CD4-positive, alpha-beta T cell treated with Interleukin-6 at 100 ng/mL for 8 hours (primary cell): ENCODE measurements around the gene CNBD2.
A peak's percentile ranks its signal among the peaks of the same experiment; 100 is the strongest.
"Not testable (repeated sequence)": the region's sequence is repeated elsewhere in the genome, so short reads cannot be mapped to it uniquely, and the experiment has no call there.

ENCODE experiments used
- DNase-seq: peaks from one replicate; pipeline ENCODE4 v3.0.0-alpha.2; 2020; ENCODE audit warnings: mixed read lengths, low spot score

The CNBD2 gene

DNA sequence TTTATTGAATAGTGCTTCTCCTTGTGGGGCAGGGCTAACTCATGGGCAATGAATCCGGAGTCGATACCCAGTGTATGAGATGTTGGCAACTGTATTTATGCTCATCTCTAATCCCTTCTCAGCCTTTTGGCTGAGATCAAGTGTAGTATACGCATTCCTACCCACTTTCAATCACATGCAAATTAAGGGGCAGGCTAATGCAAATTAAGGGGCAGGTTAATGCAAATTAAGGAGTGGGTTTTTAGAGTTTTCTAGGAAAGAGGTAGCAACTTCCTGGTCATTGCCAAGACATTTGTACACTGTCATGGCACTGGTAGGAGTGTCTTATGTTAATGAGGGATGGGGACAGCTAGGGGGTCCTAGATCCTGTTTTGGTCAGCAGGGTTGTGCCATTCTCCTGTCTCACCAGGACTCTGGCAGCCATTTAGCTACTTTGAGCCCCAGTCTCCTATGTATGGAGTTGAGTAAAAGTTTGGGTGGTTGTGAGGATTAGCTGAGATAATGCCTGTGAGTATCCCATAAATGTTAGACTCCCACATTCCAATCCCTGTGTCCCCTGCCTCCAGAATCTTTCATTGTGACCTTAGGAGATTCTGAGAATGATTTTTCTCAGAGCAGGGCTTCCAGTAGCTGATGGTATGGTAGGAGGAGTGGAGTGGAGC lies at the start of gene CNBD2:
Gene CNBD2, plus strand, starts transcription at position 612 of the 662 bp plus-strand sequence. CDS start 173 bp downstream, outside the sequence.
- DNase-seq = no peak

DNA sequence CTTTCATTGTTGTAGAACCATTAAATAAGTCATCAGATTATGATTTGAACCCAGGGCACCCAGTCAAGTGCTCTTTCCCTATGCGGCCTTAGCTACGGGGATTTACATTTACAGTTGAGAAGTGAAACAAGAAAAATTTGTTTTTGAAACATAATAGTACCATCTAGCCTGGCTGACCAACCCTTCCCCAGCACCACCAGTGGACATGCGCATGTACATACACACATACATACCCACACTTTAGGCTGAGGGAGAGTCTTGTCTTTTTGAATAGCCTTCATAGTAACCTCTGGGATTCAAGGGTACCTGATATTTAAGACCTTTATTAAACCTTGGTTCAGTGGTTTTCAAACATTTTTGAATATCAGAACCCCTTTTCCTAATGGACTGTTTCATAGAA lies 47.9 kb upstream of the CNBD2 start:
- no peak for DNase-seq

DNA sequence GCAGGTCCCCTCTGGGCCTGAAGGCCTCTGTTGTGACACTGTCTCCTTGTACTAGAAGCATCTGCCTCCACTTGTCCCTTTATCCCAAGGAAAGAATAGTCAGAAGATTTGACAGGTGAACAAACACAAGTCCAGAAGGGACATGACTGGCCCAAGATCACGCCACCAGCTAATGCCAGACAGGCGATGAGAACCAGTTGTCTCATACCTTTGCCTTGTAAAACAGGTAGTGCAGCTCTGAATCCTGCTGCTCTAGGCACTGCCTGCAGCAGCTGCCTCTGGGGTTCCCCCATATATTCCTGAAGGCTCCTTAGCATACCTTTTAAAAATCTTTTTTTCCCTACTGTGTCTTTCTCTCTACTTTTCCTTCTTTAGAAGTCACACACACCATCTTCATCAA lies 39.1 kb upstream of the CNBD2 start:
- no peak for DNase-seq

DNA sequence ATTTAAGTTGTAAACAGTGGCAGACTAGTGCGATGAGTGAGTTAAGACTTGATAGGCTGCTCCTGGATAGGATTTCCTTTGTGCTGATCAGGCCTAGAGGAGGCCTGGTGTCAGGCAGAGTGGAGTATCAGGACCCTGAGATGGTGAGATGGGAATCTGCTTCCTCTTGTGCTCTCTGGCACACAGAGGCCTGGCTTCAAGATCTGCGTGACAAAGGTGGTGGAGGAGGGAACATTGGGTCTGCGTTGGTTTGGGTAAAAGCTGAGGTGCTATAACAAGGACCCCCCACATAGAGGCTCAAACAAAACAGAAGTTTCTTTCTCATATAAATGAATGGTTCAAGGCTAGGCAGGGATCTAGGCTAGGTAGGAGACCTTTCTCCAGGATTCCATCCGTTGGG lies 34.3 kb upstream of the CNBD2 start:
- no peak for DNase-seq

DNA sequence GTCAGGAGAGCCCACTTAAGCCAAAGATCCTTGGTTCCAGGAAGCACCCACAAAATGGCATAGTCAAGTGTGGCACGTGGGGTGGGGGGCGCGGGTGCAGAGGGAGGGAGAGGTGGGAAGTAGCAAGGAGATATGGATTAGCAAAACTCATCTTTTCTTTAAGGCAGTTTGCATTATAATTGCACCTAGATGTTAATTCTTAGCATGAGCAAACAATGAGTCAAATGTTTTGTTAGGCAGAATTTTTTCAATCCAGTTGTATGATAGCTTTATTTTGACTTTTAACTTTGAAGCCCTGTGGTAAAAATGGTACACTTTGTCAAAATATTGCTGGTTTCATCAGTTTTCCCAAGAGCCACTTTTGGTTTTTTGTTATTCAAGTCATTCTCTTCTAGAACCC lies 29.1 kb upstream of the CNBD2 start:
- DNase-seq = no peak

DNA sequence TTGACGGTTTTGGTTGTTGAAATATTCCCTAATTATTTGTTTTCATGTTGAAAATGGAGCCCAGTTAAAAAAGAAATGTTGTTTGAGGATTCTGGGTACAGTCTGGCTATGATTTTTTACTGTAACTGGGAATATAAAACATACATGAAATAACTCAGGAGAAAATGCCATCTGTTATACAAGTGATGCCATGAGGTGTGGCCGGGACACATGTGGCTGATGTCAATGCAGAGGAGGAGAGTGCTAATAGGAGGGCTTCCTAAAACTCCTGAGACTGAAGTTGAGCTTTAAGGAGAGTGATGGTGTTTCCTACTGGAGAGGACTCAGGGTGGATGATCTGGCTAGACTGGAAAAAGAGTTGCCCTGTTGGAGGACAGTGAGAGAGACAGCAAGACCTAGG lies 26.8 kb upstream of the CNBD2 start:
- no peak for DNase-seq

DNA sequence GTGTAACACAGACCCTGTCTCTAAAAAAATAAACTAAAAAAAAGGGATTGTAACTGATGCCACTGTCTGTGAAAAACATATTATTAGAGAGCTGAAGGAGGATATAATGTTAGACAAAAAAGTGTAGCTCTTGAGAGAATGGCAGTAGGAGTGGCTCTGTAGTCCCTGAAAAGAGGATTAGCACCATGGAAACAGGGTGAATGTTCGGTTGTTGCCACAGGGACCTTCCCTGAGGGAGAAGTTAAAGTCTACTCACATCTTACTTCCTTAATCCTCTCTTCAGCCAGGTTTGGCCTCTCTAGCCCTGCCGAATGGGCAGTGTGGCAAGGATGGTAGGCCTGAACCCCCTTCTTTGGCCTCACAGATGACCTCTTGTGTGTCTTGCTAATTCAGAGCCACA lies 26.1 kb upstream of the CNBD2 start:
- no peak for DNase-seq

DNA sequence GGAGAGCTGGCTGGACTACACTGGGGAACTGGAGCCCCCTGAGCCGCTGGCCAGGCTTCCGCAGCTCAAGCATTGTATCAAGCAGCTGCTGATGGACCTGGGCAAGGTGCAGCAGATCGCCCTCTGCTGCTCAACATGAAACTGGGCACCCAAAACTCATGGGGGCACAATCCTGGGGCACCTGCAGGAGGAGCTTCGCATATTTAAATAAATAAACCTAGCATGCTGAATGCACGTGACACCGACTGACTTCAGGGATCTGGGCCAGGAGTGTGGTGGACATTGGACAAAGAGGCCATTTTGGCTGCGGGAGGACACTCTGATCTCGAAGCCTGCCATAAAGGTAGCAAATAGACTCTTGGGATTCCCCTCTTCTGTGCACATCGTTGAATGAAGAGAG lies 20.9 kb upstream of the CNBD2 start:
- peak; percentile 12 for DNase-seq

DNA sequence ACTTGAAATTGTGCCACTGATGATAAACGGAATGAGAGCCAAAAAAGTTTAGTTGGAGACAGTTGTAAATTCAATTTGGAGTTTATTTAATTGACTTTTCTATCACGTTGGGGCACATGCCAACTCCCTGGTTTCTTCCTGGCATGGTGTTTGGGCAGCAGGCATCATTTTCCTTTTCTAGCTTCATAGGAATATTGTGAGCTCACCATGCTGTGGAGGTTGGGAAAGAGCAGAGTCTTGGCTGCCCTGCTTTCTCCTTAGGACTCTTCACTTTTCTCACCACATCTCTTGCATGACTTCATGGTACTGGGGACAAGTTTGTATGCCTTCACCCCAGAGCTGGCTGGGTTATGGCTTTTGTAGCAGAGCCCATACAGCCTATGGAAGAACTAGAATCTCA lies 20.5 kb upstream of the CNBD2 start:
- no peak for DNase-seq

DNA sequence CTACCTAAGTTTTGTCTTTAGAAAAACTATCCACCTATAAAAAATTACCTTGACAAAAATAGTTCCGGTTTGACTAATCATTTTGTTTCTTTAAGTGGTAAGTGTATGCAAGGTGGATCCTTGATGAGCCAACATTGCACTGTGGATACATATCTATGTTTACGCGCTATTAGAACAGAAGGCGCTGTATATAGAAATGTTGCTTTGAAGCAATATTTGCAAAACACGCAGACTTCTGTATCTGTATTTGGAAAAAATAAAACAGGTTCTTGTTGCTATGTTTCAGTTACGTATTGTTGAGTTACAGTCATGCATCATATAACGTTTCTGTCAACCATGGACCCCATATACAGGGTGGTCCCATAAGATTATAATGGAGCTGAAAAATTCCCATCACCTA lies 18.3 kb upstream of the CNBD2 start:
- no peak for DNase-seq

DNA sequence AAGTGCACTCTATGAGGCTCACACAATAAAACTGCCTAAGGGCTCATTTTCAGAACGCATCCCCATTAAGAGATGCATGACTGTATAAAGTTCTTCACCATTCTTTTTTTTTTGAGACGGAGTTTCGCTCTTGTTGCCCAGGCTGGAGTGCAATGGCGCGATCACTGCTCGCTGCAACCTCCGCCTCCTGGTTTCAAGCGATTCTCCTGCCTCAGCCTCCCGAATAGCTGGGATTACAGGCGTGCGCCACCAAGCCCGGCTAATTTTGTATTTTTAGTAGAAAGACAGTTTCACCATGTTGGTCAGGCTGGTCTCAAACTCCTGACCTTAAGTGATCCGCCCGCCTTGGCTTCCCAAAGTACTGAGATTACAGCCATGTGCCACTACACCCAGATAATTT lies 16.3 kb upstream of the CNBD2 start:
- DNase-seq = not testable (repeated sequence)

DNA sequence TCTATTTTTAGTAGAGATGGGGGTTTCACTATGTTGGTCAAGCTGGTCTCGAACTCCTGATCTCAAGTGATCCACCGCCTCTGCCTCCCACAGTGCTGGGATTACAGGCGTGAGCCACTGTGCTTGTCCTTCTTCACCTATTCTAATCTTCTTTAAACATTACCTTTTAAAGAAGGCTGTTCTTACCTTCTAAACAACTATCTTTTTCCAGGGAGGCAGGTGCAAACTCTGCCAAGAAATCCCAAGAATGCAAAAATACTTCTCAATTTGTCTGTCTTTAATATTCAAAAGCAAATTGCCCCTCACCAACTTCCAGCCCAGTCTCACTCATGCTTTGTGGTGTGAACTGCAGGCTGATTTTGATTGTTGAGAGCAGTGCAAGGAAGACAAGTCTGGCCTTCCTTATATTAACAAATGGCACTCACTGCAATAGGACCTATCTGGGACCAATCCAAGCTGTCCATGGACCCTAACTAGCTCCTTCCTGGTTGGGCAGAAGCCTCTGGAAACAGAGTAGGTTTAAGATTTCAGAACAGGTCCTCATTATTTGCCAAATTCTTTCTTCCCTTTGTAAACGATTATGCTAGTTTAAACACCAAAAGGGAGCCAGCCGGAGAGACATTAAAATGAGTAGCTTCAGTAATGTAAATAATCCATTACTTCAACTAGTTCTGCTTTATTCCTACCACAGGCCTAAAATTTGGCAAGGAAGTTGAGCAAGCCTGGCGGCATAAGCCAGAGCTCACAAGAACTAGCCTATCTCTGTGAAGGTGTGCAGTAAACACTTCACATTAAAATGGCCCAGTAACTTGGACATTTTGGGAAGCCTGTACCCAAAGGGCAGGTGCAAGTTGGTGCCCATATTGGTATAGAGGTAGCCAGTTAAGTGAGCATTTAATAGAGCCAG lies 15.7 kb upstream of the CNBD2 start:
- DNase-seq = no peak

DNA sequence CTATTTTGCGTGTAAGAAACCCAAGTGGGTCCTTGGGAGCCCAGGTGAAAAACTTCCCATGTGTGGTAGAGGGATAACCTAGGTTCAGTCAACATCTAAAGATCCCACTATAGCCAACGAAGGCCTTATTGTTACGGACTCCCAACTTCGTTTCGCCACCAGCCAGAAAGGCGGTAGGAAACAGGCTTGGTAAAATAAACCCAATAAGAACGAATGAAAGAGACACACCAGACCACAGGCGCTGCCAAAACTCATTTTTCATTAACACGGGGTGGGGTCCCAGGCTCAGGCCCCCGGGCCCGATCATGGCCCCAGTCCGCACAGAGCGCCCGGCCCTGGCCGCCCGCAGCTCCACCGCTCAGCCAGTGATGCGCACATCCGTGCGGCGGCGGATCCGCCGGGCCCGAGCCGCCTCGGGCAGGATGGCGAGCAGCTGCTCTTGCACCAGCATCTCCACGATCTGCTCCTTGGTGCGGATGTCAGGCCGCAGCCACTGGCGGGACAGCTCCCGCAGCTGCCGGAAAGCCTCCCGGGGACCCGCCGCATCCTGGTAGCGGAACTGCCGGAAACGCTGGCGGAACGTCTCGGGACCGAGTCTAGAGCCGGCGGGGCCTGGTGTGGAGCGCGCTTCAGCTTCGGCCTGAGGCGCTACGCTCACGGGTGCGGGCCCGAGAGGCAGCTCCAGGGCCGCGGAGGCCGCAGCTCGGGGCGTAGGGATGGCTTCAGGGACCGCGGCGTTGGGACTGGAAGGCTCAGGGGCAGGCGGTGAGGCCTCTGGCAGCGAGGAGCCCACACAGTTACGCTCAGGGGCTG lies 14.8 kb upstream of the CNBD2 start:
- DNase-seq = peak; percentile 63

DNA sequence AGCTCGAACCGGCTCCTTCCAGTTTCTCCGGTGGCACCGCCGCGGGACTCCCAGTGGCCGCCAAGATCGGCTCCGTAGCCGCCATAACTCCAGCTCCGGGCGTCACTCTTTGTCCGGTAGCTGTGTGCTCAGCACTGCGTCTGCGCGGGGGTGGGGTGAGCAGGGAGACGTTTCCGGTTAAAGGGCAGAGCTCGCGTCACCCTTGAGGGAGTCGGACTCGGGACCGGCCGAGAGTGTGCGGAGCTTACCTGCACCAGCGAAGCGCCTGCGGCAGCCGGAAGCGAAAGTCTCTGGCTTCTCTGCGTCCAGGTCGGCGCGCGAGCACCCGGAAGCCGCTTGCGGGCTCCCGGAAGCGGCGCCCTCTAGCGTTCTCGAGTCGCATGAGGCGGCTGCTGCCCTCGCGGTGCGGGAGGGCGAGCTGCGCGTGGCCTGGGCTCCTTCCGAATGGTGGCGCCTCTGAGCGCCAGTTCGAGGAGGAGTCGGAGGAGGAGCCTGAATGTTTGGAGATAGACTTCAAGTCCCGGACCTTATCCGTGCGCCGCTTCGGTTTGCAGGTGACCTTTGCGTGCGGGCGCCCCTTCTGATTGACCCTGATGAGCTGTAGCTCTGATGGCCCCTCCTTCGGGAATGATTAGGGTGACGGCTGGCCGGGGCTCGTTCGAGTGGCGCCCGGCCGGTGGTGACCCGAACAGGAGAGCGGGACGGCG lies 14.0 kb upstream of the CNBD2 start, which contains the start of gene SCAND1:
Gene SCAND1, minus strand, starts transcription at position 303 of the 707 bp plus-strand sequence. Its CDS starts 218 bp downstream, at position 85.
- peak; percentile 97 for DNase-seq

DNA sequence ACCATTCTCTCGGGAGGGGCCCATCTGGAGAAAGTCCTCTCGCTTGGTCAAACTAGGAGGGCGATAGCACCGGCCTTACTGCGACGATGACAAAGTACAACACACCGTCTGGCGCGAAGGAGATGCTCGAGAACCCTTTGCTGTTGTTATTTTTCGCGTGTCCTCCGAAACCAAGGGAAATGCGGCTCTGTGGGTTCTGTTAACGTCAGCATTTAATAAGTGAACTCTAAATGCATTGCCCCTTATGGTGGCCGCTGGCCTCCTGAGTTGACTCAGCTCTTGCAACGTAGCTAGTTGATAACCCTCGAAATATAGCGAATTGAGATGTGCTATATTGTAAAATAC lies 13.5 kb upstream of the CNBD2 start:
- peak; percentile 23 for DNase-seq

DNA sequence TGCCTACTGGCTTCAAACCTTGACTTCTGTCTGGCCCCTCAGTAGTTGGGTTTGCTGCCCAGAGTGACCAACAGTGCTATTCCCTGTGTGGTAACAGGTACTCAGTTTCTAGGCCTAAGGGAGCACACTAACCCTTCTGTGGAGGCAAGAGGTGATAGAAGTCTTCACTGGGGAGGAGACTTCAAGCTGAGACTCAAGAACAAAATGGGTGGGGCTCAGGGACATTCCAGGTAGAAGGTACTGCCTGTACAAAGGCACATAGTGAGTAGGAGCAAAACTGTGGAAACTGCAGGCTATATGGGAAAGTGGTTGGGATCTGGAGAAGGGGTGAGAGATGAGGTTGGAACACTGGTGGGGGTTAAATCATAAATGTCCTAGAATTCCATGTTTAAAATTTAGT lies 11.8 kb upstream of the CNBD2 start:
- no peak for DNase-seq

DNA sequence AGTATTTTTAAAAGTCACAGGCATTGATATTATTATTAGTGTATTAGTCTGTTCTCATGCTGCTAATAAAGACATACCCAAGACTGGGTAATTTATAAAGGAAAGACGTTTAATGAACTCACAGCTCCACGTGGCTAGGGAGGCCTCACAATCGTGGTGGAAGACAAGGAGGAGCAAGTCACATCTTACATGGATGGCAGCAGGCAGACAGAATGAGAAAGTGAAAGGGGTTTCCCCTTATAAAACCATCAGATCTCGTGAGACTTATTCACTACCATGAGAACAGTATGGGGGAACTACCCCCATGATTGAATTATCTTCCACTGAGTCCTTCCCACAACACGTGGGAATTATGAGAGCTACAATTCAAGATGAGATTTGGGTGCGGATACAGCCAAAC lies 9.1 kb upstream of the CNBD2 start:
- not testable (repeated sequence) for DNase-seq

DNA sequence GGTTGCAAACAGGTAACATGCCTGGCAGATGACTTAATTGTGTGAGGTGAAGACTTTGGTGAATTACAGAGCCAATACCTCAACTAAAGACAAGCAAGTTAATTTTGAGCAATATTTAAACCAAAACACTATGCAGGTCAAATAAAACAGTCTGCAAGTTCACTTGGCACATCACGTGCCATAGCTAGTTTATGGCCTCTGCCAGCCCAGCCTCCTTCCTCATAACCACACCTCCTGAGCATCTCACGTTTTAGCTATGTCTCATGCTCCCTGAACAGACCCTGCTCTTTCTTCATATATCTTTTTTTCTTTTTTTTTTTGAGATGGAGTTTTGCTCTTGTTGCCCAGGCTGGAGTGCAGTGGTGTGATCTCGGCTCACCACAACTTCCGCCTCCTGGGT lies 4.5 kb upstream of the CNBD2 start:
- DNase-seq = no peak

DNA sequence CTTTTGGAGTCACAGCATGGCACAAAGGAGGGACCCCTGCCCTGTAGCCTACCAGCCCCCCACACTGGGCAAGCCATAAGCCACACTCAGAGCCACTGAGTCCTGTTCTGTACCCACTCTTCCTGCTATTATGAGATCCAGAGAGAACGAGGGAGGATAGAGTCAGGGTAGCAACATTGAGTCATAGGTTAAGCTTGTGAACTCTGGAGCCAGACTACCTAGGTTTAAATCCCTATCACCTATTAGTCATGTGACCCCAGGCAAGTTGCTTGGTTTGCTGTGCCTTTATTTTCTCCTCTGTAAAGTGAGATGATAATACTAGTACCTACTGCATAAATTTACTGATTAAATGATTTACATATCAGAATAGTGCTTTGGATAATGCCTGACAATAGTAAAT lies 540 bp downstream of the CNBD2 start:
- no peak for DNase-seq

DNA sequence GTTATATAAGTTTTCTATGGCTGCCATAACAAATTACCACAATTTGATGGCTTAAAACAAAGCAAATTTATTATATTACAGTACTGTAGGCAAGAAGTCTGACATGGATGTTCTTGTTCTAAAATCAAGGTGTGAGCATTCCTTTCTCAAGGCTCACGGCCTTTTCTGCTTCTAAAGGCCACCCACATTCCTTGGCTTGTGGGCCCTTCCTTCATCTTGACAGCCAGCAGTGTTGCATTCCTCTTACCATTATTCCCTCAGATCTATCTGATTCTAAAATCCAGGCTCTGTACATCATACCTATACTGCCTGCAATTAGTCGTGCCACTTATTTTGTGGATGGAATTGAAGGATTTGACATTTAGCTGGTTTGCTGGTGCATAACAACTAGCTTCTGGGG lies 3.6 kb downstream of the CNBD2 start:
- no peak for DNase-seq

DNA sequence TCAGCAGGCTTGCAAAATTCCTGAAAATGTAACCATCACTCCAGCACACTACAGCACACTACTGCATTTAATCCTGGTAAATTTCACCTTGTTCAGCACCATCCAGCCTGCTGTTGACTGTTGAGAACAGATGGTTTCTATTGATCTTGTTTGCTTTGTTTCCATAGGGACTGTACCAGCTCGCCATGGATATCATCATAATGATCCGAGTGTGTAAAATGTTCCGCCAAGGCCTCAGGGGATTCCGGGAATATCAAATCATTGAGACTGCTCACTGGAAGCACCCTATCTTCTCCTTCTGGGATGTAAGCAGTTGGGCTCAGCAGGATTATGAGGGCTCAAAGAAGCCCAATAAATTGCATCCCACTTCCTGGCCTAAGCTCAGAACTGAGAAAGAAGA lies 4.1 kb downstream of the CNBD2 start:
- DNase-seq = no peak

DNA sequence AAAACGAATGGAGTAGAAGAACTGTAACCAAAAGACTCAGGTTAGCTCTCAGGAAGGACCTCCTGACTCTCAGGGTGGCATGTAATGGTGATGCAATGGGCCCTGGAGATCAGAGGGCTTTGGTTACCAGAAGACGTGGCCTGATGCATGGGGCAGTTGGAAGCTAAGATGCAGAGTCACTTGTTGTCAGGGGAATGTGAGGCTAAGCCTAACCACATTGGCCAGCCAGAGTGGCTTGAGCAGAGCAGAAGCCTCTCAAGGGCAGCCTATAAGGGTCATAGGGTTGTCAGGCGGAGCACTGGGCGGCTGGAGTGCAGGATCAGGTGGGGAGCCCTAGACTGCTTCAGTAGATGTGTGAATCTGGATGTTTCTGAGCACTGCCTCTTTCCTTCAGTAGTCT lies 5.9 kb downstream of the CNBD2 start:
- no peak for DNase-seq
